Prostate gland (tissue), 2 donors: ENCODE results near the gene XPO4.

Source experiments
- CTCF ChIP-seq, 4 experiments: fragments of 200-600 bp in 2 of 4; fragments of 450-650 bp in 2 of 4; sonication (generic) in 2 of 4; IDR thresholded peaks; 1 replicate in 3 of 4; 2 replicates in 1 of 4; pipeline ENCODE4 v1.5.1; 2016 to 2019; ENCODE audit warnings: antibody characterized with exemption in 4 of 4, mild to moderate bottlenecking in 2 of 4, moderate library complexity in 2 of 4
- POLR2A ChIP-seq: fragments of 450-650 bp; IDR thresholded peaks from one replicate; pipeline ENCODE4 v1.6.1; 2016; ENCODE audit warnings: antibody characterized with exemption, mild to moderate bottlenecking
- POLR2AphosphoS5 ChIP-seq: sonication (generic); formaldehyde crosslinking; IDR thresholded peaks from one replicate; pipeline ENCODE4 v1.6.1; 2017; ENCODE audit warnings: antibody characterized with exemption

GRCh38 chr13:20847296-20847695, 55.2 kb downstream of the XPO4 start:
- no peak for TF ChIP-seq POLR2AphosphoS5
- no peak for TF ChIP-seq CTCF (IDR thresholded peaks at IDR 0.05)
- TF ChIP-seq POLR2A: no peak
